NCI-H2196 treated with DMSO at 0.1 percent for 48 hours (cell line): ENCODE results near the gene ZNF592.
"Not testable (repeated sequence)": the region's sequence is repeated elsewhere in the genome, so short reads cannot be mapped to it uniquely, and the experiment has no call there.

Experiments
- DNase-seq: peaks from one replicate; lab custom pipeline; 2025; ENCODE audit not compliant: unreplicated experiment; lab: John Stamatoyannopoulos, UW

ZNF592 gene

GRCh38 chr15:84747416-84748273 is 747 bp upstream of the ZNF592 start:
- no peak for DNase-seq

- DNase-seq = no peak
Observed at GRCh38 chr15:84749111-84749991, 959 bp downstream of the ZNF592 start.

- no peak for DNase-seq
Observed at GRCh38 chr15:84750583-84751092, 2.2 kb downstream of the ZNF592 start.

GRCh38 chr15:84751721-84752120 is 3.3 kb downstream of the ZNF592 start:
- not testable (repeated sequence) for DNase-seq

- no peak for DNase-seq
Observed at GRCh38 chr15:84752195-84752594, 3.8 kb downstream of the ZNF592 start.

GRCh38 chr15:84752700-84753099 is 4.3 kb downstream of the ZNF592 start:
- DNase-seq = no peak

- DNase-seq = not testable (repeated sequence)
Observed at GRCh38 chr15:84754889-84755288, 6.5 kb downstream of the ZNF592 start.

- DNase-seq = no peak
Observed at GRCh38 chr15:84755736-84756527, 7.5 kb downstream of the ZNF592 start.

- DNase-seq = no peak
Observed at GRCh38 chr15:84759018-84759417, 10.6 kb downstream of the ZNF592 start.

GRCh38 chr15:84760219-84760618 is 11.8 kb downstream of the ZNF592 start:
- DNase-seq = no peak

- DNase-seq = no peak
Observed at GRCh38 chr15:84761607-84762131, 13.3 kb downstream of the ZNF592 start.

GRCh38 chr15:84762840-84763572 is 14.6 kb downstream of the ZNF592 start:
- no peak for DNase-seq

- no peak for DNase-seq
Observed at GRCh38 chr15:84764585-84764984, 16.2 kb downstream of the ZNF592 start.

GRCh38 chr15:84764989-84765388 is 16.6 kb downstream of the ZNF592 start:
- DNase-seq = no peak

- DNase-seq = no peak
Observed at GRCh38 chr15:84765675-84766074, 17.3 kb downstream of the ZNF592 start.

GRCh38 chr15:84766461-84767035 is 18.2 kb downstream of the ZNF592 start:
- no peak for DNase-seq

- DNase-seq = no peak
Observed at GRCh38 chr15:84772031-84772430, 23.6 kb downstream of the ZNF592 start.

GRCh38 chr15:84772467-84772866 is 24.1 kb downstream of the ZNF592 start:
- DNase-seq = no peak

GRCh38 chr15:84773716-84774115 is 25.3 kb downstream of the ZNF592 start:
- no peak for DNase-seq
